Measurements from ENCODE around the gene HAUS3.
"Not testable (repeated sequence)": the region's sequence is repeated elsewhere in the genome, so short reads cannot be mapped to it uniquely, and the experiment has no call there.

The HAUS3 gene

DNA sequence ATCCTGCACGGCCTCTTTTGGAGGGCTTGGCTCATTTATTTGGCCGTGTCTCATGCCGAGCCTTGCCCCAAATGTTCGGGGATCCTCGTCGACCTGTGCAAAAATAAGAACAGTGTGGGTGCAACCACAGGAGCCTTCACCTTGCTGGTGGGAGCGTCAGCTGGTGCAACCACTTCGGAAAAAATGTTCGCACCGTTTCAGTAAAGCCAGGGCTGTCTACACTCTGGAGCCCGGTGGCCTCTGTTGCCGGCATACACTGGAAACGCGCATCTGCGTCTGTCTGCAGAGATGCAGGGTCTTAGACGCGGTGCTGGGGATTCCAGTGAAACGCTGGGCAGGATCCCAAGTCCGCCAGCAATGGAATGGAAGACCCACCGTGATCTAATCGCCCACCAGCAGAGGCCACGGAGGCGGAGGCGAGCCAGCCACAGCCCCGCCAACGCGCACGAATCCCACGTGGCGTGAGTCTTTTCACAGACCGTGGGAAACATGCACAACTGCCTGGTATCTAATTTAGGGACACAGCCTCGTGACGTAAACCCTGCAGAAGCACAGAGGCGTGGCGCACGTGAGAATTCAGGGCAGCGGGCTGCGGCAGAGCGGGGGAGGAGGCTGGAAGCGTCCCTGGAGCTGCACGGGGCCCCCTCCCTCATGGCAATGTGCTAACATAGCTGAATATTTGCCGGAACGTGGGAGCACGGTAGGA, 33.8 kb upstream of the HAUS3 start:
- FAIRE-seq, result no peak
- DNase-seq (ENCODE audit: low spot score), result no peak

GRCh38 chr4:2275044-2275397, 33.1 kb upstream of the HAUS3 start:
- not testable (repeated sequence) for FAIRE-seq; DNase-seq (ENCODE audit: low spot score)

GRCh38 chr4:2274320-2275043, 32.6 kb upstream of the HAUS3 start:
- DNase-seq (ENCODE audit: low spot score) (no peak), FAIRE-seq (no peak)

- FAIRE-seq, result no peak
- DNase-seq (ENCODE audit: low spot score), result no peak
These were observed 31.9 kb upstream of the HAUS3 start for GRCh38 chr4:2273657-2274319.

DNA sequence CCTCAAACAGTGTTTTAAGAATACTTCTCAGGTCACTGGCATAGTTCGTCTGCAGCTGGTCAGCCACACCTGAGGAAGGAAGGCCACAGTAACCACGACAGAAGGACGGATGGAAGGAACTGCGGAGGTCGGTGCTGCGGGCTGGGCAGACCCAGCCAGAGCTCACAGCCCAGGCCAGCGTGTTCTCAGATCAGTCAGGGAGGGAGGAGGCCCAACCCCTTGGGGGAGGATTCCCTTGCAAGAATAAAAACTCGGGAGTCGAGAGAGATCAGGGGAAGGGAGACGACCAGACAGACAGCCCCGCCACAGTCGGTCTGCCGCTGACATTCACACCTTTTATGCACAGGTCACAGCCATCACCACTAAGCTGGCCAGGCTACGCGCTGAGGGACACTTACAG, 31.3 kb upstream of the HAUS3 start:
- no peak for FAIRE-seq
- no peak for DNase-seq (ENCODE audit: low spot score)

- no peak for FAIRE-seq
- DNase-seq (ENCODE audit: low spot score), result no peak
These were observed 30.9 kb upstream of the HAUS3 start for GRCh38 chr4:2272828-2273120.

DNA sequence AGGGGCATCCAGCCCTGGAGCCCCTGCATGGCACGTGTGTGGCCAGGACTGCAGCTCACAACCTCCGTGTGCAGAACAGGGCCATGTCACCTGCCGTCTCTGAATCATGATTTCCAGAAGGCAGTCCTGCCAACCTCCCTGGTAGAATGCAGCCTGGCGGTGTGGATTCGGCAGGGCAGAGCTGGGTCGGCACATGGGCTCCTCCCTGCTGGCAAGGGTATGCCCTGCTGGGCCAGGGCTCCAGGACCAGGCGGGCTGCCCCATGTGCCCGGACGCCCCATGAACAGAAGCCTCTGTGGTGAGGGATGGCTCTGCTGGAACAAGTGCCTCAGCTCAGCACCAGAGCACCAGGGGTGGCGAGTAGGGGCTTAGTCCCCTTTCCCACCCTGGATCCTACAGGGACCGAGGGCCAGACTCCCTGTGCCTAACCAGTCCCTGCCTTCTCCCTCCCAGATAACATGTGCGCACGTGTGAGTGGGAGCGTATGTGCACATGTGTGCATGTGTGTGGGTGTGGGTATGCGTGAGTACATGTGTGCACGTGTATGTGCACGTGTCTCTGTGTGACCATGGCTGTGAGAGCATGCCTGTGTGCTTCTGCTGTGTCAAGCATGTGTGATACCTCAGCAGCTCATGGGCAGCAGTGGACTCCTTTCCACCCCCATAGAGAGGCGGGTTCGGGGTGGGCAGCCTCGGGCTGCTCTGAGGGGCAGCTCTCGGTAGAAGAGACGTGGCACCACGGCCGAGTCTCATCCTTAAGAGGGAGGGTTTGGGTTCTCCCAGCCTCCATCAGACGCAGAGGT, 30.3 kb upstream of the HAUS3 start:
- no peak for DNase-seq (ENCODE audit: low spot score)
- FAIRE-seq, result no peak

DNA sequence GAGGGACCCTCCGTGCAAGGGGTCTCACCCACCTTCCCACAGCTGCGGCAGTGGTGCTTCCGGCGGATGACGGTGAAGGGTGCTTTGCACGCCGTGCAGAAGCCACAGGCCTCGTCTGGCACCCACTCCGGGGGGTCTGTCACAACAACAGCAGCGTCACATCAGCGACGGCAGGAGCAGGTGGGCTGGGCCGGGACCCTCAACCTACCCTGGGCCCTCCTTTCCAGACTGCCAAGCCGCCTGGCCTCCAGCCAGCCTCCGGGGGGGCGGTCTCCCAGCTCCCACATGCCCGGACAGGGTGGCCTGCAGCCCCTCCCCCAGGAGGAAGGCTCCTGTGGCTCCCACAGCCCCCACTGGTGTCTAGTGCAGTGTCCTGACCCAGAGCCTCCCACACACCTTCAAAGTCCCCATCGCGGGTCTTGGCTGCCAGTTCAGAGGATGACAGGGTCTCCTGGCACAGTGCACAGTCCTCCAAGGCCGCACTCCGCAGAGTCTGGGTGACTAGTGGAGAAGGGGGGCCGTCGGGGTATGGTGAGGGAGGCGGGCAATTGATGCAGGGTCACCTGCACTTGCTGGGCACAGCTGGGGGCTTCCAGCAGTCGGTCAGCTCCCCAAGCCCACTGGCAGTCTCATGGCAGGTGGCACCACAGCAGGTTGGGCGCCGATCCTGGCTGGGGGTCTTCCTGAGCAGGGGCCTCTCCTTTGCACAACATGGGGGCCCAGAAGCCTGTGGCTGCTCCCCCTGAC, 29.5 kb upstream of the HAUS3 start:
- DNase-seq (ENCODE audit: low spot score) (no peak), FAIRE-seq (no peak)

DNA sequence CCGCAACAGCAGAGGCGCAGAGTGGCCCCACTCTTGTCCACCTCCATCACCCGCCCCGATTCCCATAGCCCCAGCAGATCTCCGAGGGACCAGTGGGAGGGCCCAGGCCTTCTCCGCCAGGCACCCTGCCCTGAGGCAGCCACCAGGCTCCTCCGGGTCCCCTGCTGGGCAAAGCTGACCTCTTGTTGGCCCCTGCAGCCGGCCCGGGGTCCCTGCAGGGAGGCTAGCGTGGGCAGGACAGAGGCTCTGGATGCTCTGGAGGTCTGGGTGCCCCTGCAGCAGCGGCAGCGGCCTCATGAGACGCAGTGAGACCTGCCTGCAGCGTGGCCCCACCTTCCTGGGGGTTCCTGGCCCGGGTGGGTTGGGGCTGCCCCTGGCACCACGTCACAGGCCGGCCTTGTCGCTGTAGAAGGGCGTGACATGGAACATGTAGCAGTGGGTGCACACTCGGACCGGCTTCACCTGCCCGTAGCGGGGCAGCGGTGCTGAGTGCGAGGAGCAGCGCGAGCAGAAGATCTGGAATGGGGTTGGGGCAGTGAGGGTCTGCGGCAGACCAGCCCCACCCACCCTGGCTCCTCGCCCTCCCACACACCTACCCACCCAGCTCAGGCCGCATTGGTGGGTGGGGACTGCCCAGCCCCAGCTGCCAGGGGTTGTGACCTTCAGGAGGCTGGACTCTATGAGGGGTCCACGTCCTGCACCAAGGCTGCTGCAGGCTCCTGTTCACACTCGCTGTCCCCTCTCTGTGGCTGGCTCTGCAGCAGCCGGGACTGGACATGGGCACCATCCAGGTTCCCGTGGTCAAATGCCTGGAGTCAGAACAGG, 28.6 kb upstream of the HAUS3 start:
- FAIRE-seq (no peak), DNase-seq (ENCODE audit: low spot score) (no peak)

DNA sequence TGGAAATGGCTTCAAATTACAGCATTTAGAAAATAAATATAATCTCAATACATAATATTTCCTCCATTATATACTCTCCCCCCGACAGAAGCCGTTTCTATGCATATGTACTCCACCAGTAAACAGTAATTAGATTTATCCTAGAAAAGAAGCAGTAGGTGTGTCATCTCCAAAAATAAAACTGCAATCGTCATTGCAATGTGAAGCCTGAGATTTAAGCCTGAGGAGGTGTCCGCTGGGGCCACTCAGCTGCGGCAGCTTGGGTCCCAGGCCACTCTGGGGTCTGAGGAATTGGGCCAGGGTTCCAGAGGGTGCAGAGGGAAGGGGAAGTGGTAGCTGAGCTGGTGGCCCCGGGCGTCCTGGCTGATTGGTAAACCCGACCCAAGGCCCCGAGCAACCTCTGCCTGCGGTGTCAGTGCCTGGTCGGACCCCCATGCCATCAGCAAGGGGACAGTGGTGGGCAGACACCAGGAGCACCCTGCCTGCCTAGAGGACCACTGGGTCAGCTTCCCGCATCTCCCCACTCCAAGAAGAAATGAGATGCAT, 27.8 kb upstream of the HAUS3 start:
- FAIRE-seq, result no peak
- DNase-seq (ENCODE audit: low spot score), result no peak

DNA sequence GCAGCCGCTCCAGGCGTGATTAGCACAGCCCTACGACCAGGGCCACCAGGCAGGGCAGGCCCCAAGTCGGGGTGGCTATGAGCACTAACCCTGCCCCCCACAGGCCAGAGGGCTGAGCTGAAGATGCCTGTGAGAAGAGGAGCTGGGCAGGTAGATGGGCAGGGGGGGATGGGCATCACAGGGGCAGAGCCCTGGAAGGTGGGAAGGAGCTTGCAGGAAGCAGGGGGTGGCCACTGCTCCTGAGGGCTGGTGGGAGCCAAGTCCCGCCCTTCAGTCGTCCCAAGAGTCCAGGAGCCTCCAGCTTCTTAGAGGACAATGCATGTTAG, 27.2 kb upstream of the HAUS3 start:
- DNase-seq (ENCODE audit: low spot score) (no peak), FAIRE-seq (no peak)

- FAIRE-seq (no peak), DNase-seq (ENCODE audit: low spot score) (no peak)
These were observed 26.7 kb upstream of the HAUS3 start for GRCh38 chr4:2268357-2269205.

- FAIRE-seq, result no peak
- no peak for DNase-seq (ENCODE audit: low spot score)
These were observed 25.9 kb upstream of the HAUS3 start for GRCh38 chr4:2267841-2268240.

DNA sequence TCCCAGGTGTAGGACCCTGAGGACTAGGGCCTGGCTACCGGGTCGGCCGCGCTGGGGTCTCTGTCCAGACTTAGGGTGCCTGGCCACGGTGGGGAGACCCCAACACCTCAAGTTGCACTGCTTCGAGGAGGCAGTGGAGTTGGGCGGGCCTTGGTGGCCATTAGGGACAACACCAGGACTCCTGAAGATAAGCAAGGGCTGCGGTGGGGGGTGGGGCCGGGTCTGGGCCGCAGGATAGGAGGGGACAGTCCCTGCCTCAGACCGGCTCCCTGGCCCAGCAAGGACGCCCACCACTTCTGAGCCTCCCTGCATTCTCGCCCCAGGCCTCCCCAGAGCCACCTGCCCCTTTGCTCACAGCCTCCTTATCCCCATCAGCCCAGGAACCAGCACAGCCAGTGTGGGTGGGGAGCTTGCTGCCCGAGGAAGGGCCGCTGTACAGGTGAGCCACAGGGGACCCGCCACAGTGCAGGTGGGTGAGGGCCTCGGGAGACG, 25.4 kb upstream of the HAUS3 start:
- DNase-seq (ENCODE audit: low spot score), result no peak

DNA sequence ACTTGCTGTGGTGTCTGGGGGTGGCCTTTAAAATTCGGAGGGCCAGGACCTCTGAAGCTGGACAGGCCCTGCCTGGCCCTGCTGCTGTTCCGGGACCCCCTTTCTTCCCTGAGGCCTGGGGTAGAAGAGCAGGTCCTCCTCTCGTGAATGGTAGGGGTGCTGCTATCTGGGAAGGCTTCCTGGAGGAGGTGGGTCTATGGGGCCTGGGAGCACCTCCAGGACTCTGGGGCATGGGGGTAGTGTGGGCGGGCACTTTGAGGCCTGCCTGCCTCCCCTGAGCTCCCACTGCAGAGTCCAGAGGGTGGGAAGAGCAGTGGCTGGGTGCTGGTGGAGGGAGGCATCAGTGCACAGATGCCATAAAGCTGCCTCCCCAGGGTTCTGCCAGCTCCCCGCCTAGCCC, 24.9 kb upstream of the HAUS3 start:
- FAIRE-seq, result no peak
- DNase-seq (ENCODE audit: low spot score), result no peak

More for the DNA sequence above, 25.4 kb upstream of the HAUS3 start:
- FAIRE-seq, result no peak

- no peak for FAIRE-seq
- DNase-seq (ENCODE audit: low spot score), result no peak
These were observed 24.3 kb upstream of the HAUS3 start for GRCh38 chr4:2266181-2266580.

GRCh38 chr4:2265113-2266110, 23.5 kb upstream of the HAUS3 start:
- FAIRE-seq, result no peak

DNA sequence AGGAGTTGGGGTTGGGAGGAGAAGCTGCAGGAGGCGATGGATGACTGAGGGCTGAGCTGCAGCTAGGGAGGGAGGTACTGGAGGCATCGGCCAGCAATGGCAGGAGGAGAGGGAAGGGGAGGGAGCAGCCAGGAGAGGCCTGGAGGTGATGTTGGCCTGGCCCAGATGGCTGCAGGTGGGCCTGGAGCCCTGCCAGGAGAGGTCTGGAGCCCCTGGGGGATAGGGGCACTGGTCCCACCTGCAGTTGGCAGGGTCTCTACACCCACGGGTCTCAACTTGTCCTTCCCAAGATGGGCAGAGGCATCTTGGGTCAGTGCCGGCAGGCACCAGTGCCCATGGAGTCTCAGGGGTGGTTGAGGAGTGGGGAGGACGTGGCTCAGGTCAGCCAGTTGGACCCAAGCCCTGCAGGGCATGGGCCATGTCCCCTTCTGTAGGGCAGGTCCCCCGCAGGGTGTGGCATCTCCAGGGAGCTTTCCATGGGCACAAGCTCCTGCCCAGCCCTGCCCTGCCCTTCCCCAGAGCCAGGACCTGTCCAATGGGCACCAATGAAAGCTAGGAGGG, 22.6 kb upstream of the HAUS3 start:
- no peak for FAIRE-seq

More at GRCh38 chr4:2265113-2266110, 23.5 kb upstream of the HAUS3 start:
- DNase-seq (ENCODE audit: low spot score), result no peak

More for the DNA sequence above, 22.6 kb upstream of the HAUS3 start:
- DNase-seq (ENCODE audit: low spot score), result no peak
